ENCODE results near the gene SLBP.
"Not testable (repeated sequence)": the region's sequence is repeated elsewhere in the genome, so short reads cannot be mapped to it uniquely, and the experiment has no call there.

SLBP gene

GRCh38 chr4:1673671-1674070 lies 38.4 kb downstream of the SLBP start:
- no peak for DNase-seq

GRCh38 chr4:1671011-1671410 lies 41.1 kb downstream of the SLBP start:
- DNase-seq = not testable (repeated sequence)

GRCh38 chr4:1670279-1670678 lies 41.8 kb downstream of the SLBP start:
- DNase-seq = no peak

GRCh38 chr4:1669850-1670249 lies 42.3 kb downstream of the SLBP start:
- DNase-seq = no peak

DNA sequence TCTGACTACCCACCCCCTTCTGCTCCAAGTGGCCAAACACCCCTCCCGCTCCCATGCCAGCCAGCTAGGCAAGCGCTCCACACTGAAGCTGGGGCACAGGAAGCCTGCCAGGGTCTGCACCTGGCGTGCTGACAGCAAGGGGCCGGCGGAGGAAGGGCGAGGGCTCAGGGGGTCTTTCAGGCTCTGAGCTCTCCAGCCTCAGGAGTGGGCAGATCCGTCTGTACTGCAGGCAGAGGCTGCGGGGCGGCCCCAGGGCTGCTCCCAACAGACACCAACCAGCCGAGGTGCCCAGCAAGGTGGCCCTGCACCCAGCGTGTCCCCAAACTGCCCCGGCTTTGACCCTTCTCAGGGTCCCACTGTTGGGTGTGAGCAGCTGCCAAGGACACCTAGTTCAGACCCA lies 42.8 kb downstream of the SLBP start:
- DNase-seq = no peak

DNA sequence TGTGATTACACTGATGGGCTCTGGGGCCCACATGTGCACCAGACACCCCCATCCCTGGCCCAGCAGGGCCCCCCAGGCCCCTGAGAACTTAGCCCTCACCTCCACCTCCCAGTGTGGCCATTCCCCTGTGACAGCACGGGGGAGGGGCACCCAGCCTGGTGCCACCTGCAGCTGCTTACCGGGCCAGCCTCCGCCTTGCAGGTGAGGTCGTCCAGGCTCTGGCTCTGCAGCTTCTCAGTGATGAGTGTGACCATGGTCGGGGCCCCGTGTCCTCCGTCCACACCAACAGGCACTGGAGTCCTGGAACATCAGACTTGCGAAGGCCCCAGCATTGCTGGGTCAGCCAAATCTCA lies 43.7 kb downstream of the SLBP start:
- DNase-seq = no peak

- no peak for DNase-seq
Observed at GRCh38 chr4:1667273-1667672, 44.8 kb downstream of the SLBP start.

DNA sequence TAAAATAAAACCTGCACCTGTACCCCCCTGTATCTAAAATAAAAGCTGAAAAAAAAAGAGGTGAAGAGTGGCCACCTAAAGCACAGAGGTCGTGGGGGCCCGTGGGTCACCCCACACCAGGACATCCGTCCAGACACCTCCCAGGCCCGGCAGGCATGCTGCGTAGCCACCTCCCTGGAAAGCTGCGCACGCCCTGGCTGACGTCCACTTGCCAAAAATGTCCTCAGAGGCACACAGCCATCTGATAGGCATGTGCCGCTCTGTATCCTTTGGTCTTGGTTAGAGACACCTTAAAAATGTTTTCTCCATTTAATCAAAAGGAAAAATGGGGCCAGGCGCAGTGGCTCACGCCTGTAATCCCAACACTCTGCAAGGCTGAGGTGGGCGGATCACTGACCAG lies 45.7 kb downstream of the SLBP start:
- no peak for DNase-seq

GRCh38 chr4:1664141-1664540 lies 48.0 kb downstream of the SLBP start:
- DNase-seq = no peak

GRCh38 chr4:1663549-1663948 lies 48.6 kb downstream of the SLBP start:
- no peak for DNase-seq

- DNase-seq = no peak
Observed at GRCh38 chr4:1661695-1662094, 50.4 kb downstream of the SLBP start.

DNA sequence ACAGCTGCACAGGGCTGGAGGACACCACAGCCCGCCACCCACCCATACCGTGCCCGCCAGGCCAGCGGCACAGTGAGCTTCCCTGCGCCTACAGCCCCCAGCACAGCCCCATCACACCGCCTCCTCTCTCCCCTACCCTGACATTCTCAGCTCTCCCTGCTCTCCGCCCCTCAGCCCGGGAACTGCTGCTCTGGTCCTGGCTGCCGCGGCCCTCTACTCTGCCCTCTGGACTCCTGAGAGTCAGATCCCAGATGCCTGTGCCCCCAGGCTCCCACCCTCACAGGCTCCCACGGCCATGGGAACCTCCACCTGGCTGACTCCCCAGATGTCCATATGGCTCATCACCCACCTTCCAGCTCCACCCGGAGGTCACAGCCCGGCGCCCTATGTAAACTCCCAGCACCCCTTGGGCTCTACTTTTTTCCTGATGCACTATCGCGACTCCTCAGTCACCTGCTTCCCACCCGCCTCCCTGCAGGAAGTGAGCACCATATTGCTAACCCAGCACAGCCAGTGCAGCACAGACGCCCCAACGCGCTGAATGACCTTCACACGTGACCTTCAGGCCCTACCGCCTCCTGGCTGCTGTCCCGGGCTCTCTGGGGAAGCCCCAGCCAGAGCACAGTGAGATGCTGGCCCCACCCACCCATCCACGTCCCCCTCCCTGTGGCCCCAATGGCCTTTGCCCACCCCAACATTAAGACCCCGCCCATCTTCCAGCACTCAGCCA lies 51.0 kb downstream of the SLBP start:
- DNase-seq = no peak

- no peak for DNase-seq
Observed at GRCh38 chr4:1659104-1660043, 52.7 kb downstream of the SLBP start.

DNA sequence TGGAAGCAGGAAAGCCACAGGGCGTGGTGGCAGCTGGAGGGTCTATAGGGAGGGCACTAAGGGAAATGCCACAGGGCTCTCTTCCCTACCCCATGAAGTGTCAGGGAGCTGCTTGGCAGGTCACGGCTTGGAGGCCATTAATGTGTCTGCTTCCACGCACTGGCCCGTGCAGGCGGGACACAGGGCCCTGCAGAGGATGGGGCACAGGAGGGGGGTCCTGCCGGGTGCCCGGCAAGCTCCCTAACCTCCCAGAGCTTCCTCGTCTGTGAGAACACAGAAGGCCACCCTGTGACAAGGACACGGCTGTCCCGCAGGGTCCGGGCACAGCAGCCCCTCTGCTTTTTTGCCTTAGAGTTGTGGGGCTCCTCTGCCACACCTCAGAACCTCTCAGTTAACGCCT lies 53.5 kb downstream of the SLBP start:
- DNase-seq = no peak

DNA sequence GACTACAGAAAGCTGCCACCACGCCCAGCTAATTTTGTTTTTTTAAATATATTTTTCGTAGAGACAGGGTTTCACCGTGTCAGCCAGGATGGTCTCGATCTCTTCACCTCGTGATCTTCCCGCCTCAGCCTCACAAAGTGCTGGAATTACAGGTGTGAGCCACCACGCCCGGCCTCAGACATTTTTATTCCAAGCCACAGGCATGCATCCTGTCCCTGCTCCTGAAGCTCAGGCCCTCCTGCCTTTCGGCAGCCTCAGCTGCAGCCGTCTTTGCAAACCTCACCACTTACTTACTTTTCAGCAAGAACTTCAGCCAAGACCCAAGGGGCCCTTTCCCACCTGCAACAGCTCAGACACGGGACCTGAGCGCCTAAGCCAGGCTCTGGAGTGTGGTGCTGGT lies 54.0 kb downstream of the SLBP start:
- no peak for DNase-seq

GRCh38 chr4:1656986-1657385 lies 55.1 kb downstream of the SLBP start:
- DNase-seq = no peak

DNA sequence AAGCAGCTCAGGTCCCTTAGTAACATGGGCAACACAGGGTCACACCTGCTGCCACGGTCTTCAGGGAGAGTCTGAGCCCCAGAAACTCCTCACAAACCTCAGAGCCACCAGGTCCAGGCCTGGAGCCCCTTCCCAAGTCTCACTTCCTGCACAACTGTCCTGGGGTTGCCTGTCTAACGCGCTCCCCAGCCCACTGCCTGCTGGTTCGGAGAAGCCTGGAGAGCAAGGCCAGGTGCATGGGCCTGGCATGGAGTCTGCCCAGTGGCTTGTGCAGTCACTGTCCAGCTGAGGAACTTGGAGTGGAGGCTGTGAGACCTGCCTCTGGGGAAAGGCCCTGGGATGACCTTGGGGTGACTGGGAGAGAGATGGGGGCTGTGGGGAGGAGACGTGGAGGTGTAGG lies 56.0 kb downstream of the SLBP start:
- DNase-seq = no peak

- no peak for DNase-seq
Observed at GRCh38 chr4:1655676-1656075, 56.4 kb downstream of the SLBP start.

DNA sequence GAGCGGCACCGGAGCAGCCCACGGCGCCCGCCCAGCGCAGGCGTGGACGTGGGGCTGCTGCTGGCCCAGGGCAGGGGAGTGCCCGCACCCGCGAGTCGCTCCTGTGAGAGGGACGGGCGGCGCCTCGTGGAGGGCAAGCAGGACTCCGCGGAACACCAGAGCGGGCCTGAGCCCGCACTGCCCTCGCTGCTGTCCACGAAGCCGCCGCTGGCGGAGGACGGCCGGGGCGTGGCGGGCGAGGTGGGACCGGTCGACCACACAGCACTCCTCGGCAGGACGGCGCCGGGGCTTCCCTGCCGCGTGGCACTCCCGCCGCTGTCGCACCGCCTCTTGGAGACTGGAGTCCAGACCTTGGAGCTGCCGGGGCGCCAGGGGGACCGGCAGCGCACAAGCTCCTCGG lies 57.0 kb downstream of the SLBP start:
- no peak for DNase-seq

DNA sequence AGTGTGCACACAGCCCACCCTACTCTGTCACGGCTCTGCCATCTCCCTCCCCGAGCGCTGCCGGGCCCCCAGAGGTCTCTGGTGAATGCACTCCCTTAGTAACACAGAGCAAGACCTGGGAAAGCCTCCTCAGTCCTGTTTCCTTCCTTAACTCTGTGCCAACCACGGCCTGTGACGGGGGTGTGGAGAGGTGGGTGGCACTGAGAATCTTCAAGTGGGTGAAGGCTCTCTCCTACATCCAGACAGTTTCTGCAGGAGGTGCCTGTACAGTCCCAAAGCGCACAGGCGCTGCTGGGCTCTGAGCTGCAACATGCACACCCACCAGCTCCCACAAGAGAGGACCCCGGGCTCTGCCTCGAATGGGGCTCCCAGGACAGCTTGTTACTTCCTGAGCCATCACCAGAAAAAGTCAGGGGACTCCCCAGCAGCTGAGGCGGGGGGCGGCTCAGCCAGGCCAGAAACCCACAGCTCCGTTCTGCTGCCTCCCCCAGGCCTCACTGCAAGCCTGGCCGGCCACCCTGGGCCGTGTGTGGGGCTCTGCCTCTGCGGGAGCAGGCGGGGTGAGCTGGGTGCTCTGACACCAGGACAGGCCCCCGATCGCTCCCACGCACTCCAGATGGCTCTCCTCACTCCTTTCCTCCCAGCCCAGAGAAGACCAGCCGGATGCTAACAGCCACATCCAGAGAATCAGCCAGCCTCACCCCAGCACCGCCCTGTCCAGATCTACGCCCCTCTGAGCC lies 57.7 kb downstream of the SLBP start:
- DNase-seq = no peak

- no peak for DNase-seq
Observed at GRCh38 chr4:1653776-1654175, 58.3 kb downstream of the SLBP start.

DNA sequence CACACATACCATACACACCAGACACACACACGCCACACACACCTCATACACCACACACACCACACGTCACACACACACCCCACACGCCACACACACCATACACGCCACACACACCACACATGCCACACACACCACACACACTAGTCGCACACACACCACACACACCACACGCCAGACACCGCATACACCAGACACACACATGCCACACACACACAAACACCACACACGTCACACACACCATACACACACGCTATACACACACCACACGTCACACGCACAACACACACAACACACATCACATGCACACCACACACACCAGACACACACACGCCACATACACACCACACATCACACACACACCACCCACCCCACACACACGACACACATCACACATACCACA lies 60.0 kb downstream of the SLBP start:
- no peak for DNase-seq

- no peak for DNase-seq
Observed at GRCh38 chr4:1651609-1652008, 60.5 kb downstream of the SLBP start.

GRCh38 chr4:1648962-1649361 lies 63.2 kb downstream of the SLBP start:
- DNase-seq = no peak

Data from CD4-positive, alpha-beta T cell treated with Interleukin-15 for 1 hour (primary cell).